Mesothelial cell of epicardium (in vitro differentiated cells): ENCODE data around the gene ZDHHC14. TPM values are rescaled to one million over a fixed set of nuclear protein-coding genes. Genes with fewer than 3 reads are reported as not detected.
"Not testable (repeated sequence)": the region's sequence is repeated elsewhere in the genome, so short reads cannot be mapped to it uniquely, and the experiment has no call there.

Source experiments
- DNase-seq, 2 experiments: peaks; one replicate each; pipeline ENCODE4 v3.0.0; 2021; ENCODE audit warnings: low spot score in 2 of 2; ENCODE audit not compliant: unreplicated experiment in 2 of 2
- H3K27ac Mint-ChIP-seq: 2 replicates; pipeline ENCODE4 v1.8.0; 2021; ENCODE audit warnings: mixed read lengths
- H3K27me3 Mint-ChIP-seq: 2 replicates; pipeline ENCODE4 v1.8.0; 2021; ENCODE audit warnings: low read depth, mixed read lengths
- H3K36me3 Mint-ChIP-seq: 2 replicates; pipeline ENCODE4 v1.8.0; 2021; ENCODE audit warnings: mixed read lengths
- H3K4me1 Mint-ChIP-seq: 2 replicates; pipeline ENCODE4 v1.8.0; 2021; ENCODE audit warnings: mixed read lengths
- H3K4me3 Mint-ChIP-seq: 2 replicates; pipeline ENCODE4 v1.8.0; 2021; ENCODE audit warnings: mild to moderate bottlenecking, moderate library complexity, mixed read lengths
- H3K9me3 Mint-ChIP-seq: 2 replicates; pipeline ENCODE4 v1.8.0; 2021; ENCODE audit warnings: mixed read lengths
- CTCF ChIP-seq: fragments of 200-600 bp; sonication (generic); IDR thresholded peaks from one replicate; pipeline ENCODE4 v1.5.0; 2021; ENCODE audit warnings: antibody characterized with exemption; ENCODE audit not compliant: unreplicated experiment
- total RNA-seq: library from RNA; stranded (reverse); gene quantifications from 3 replicates; pipeline ENCODE4 v1.2.1, GENCODE V29; 2021

Gene ZDHHC14
- total RNA-seq, 1 donor from 2014 or later = 11.3 TPM

GRCh38 chr6:157466342-157466648, 85.3 kb downstream of the ZDHHC14 start:
- Mint-ChIP-seq H3K36me3 (no peaks in the 10 kb centered on the region), H3K4me1 (peaks cover 18% of the 10 kb centered on the region), H3K4me3 (no peak overlapping the region), H3K9me3 (no peaks in the 10 kb centered on the region), H3K27ac (no peak overlapping the region), H3K27me3 (no peaks in the 10 kb centered on the region)
- no peak for TF ChIP-seq CTCF
- no peak for DNase-seq

GRCh38 chr6:157467339-157467738, 86.3 kb downstream of the ZDHHC14 start:
- not testable (repeated sequence) for H3K9me3 Mint-ChIP-seq, H3K4me3 Mint-ChIP-seq, DNase-seq, H3K27me3 Mint-ChIP-seq, H3K27ac Mint-ChIP-seq, H3K36me3 Mint-ChIP-seq
- peaks cover 12% of the 10 kb centered on the region for H3K4me1 Mint-ChIP-seq

- no peaks in the 10 kb centered on the region for H3K9me3 Mint-ChIP-seq
- H3K36me3 Mint-ChIP-seq = no peaks in the 10 kb centered on the region
- peaks cover 6% of the 10 kb centered on the region for H3K4me1 Mint-ChIP-seq
- peak in 1 of 2 experiments; percentile 1 for DNase-seq
- no peak overlapping the region for H3K27ac Mint-ChIP-seq
- no peak for TF ChIP-seq CTCF
- no peaks in the 10 kb centered on the region for H3K27me3 Mint-ChIP-seq
- no peak overlapping the region for H3K4me3 Mint-ChIP-seq
Measured at GRCh38 chr6:157468054-157468453, 87.1 kb downstream of the ZDHHC14 start.

GRCh38 chr6:157468574-157468973, 87.6 kb downstream of the ZDHHC14 start:
- Mint-ChIP-seq H3K27me3 (no peaks in the 10 kb centered on the region), H3K27ac (no peak overlapping the region), H3K36me3 (no peaks in the 10 kb centered on the region), H3K4me1 (peaks cover 3% of the 10 kb centered on the region), H3K4me3 (no peak overlapping the region), H3K9me3 (no peaks in the 10 kb centered on the region)
- DNase-seq = no peak
- no peak for TF ChIP-seq CTCF

- H3K36me3 Mint-ChIP-seq = no peaks in the 10 kb centered on the region
- peak in 1 of 2 experiments; percentile 2 for DNase-seq
- no peaks in the 10 kb centered on the region for H3K9me3 Mint-ChIP-seq
- no peak for TF ChIP-seq CTCF
- no peak overlapping the region for H3K4me3 Mint-ChIP-seq
- H3K27ac Mint-ChIP-seq = no peak overlapping the region
- no peaks in the 10 kb centered on the region for H3K27me3 Mint-ChIP-seq
- peaks cover 3% of the 10 kb centered on the region for H3K4me1 Mint-ChIP-seq
Measured at GRCh38 chr6:157469378-157469777, 88.4 kb downstream of the ZDHHC14 start.

- Mint-ChIP-seq H3K4me1 (peaks cover 3% of the 10 kb centered on the region), H3K27me3 (no peaks in the 10 kb centered on the region), H3K9me3 (peaks cover 16% of the 10 kb centered on the region), H3K27ac (no peak overlapping the region), H3K36me3 (peaks cover under 1% of the 10 kb centered on the region), H3K4me3 (no peak overlapping the region)
- TF ChIP-seq CTCF = no peak
- peak in 1 of 2 experiments; percentile 19 for DNase-seq
Measured at GRCh38 chr6:157471077-157471686, 90.2 kb downstream of the ZDHHC14 start.
